KMS-11 (cell line): ENCODE measurements around the gene EEA1.

Experiments
- H2AFZ ChIP-seq: fragments of 200-600 bp; sonication (generic); 2 replicates; pipeline ENCODE4 v1.6.1; 2016; ENCODE audit warnings: antibody characterized with exemption, mixed run types, low read depth
- H3K27ac ChIP-seq: fragments of 200-600 bp; sonication (generic); 2 replicates; pipeline ENCODE4 v1.6.1; 2016; ENCODE audit warnings: mild to moderate bottlenecking, mixed run types
- H3K27me3 ChIP-seq: fragments of 200-600 bp; sonication (generic); 2 replicates; pipeline ENCODE4 v1.6.1; 2017; ENCODE audit warnings: mild to moderate bottlenecking, low read depth, mixed run types, moderate library complexity; ENCODE audit not compliant: insufficient read depth
- H3K36me3 ChIP-seq: fragments of 200-600 bp; sonication (generic); 2 replicates; pipeline ENCODE4 v1.6.1; 2017; ENCODE audit warnings: mild to moderate bottlenecking, mixed run types; ENCODE audit not compliant: insufficient read depth
- H3K4me1 ChIP-seq: fragments of 200-600 bp; sonication (generic); 2 replicates; pipeline ENCODE4 v1.6.1; 2016; ENCODE audit warnings: mild to moderate bottlenecking, low read depth, mixed run types; ENCODE audit not compliant: poor library complexity, severe bottlenecking
- H3K4me2 ChIP-seq: fragments of 200-600 bp; sonication (generic); 2 replicates; pipeline ENCODE4 v1.7.0; 2016; ENCODE audit warnings: mild to moderate bottlenecking, mixed run types
- H3K4me3 ChIP-seq: fragments of 200-600 bp; sonication (generic); IDR thresholded peaks from 2 replicates; pipeline ENCODE4 v1.6.1; 2017; ENCODE audit warnings: low read depth, low read length, mixed read lengths; ENCODE audit not compliant: insufficient read depth
- H3K79me2 ChIP-seq: fragments of 200-600 bp; sonication (generic); 2 replicates; pipeline ENCODE4 v1.6.1; 2016; ENCODE audit warnings: low read depth, mixed run types; ENCODE audit not compliant: insufficient read depth
- H3K9ac ChIP-seq: fragments of 200-600 bp; sonication (generic); 2 replicates; pipeline ENCODE4 v1.6.1; 2016; ENCODE audit warnings: mild to moderate bottlenecking, mixed run types
- H4K20me1 ChIP-seq: fragments of 200-600 bp; sonication (generic); 2 replicates; pipeline ENCODE4 v1.6.1; 2016; ENCODE audit warnings: mild to moderate bottlenecking, mixed run types; ENCODE audit not compliant: insufficient read depth
- CTCF ChIP-seq: fragments of 200-600 bp; sonication (generic); conservative IDR thresholded peaks from 2 replicates; pipeline ENCODE4 v1.6.1; 2017; ENCODE audit warnings: low read depth, mild to moderate bottlenecking, antibody characterized with exemption, low read length, moderate library complexity, mixed read lengths

EEA1 gene

GRCh38 chr12:92938018-92938417, 8.9 kb upstream of the EEA1 start:
- Histone ChIP-seq H3K4me3 (no peak overlapping the region), H3K4me2 (no peak overlapping the region), H3K36me3 (no peaks in the 10 kb centered on the region), H3K79me2 (no peaks in the 10 kb centered on the region), H3K27me3 (no peaks in the 10 kb centered on the region), H3K27ac (no peak overlapping the region), H4K20me1 (no peaks in the 10 kb centered on the region), H2AFZ (no peak overlapping the region), H3K9ac (no peak overlapping the region), H3K4me1 (peaks cover 5% of the 10 kb centered on the region)
- TF ChIP-seq CTCF = no peak

GRCh38 chr12:92933606-92934005, 4.5 kb upstream of the EEA1 start:
- H3K4me3 ChIP-seq = no peak overlapping the region
- no peaks in the 10 kb centered on the region for H4K20me1 ChIP-seq
- no peaks in the 10 kb centered on the region for H3K79me2 ChIP-seq
- H2AFZ ChIP-seq = no peak overlapping the region
- no peak for TF ChIP-seq CTCF
- H3K9ac ChIP-seq = no peak overlapping the region
- H3K36me3 ChIP-seq = no peaks in the 10 kb centered on the region
- no peak overlapping the region for H3K27ac ChIP-seq
- H3K4me2 ChIP-seq = no peak overlapping the region
- H3K27me3 ChIP-seq = no peaks in the 10 kb centered on the region
- peaks cover 8% of the 10 kb centered on the region for H3K4me1 ChIP-seq

GRCh38 chr12:92930421-92930820, 1.3 kb upstream of the EEA1 start:
- no peaks in the 10 kb centered on the region; the same call in 1 of the 2 replicates for H4K20me1 ChIP-seq
- TF ChIP-seq CTCF = no peak
- H3K27me3 ChIP-seq = no peaks in the 10 kb centered on the region
- H3K79me2 ChIP-seq = peaks cover 18% of the 10 kb centered on the region; the same call in 1 of the 2 replicates
- peak overlapping the region; percentile 80 for H2AFZ ChIP-seq
- no peak overlapping the region for H3K4me3 ChIP-seq
- peaks cover 34% of the 10 kb centered on the region for H3K4me1 ChIP-seq
- H3K4me2 ChIP-seq = peak overlapping the region; percentile 90
- H3K27ac ChIP-seq = peak overlapping the region; percentile 89; the same call in 1 of the 2 replicates
- H3K9ac ChIP-seq = peak overlapping the region; percentile 88; the same call in 1 of the 2 replicates
- no peaks in the 10 kb centered on the region for H3K36me3 ChIP-seq

GRCh38 chr12:92929983-92930382, 888 bp upstream of the EEA1 start:
- H3K4me1 ChIP-seq = peaks cover 35% of the 10 kb centered on the region

More at GRCh38 chr12:92929983-92930382, 888 bp upstream of the EEA1 start:
- H3K4me2 ChIP-seq = peak overlapping the region; percentile 90
- H3K27ac ChIP-seq = peak overlapping the region; percentile 89
- H3K36me3 ChIP-seq = no peaks in the 10 kb centered on the region
- H3K4me3 ChIP-seq = no peak overlapping the region
- H2AFZ ChIP-seq = peak overlapping the region; percentile 80
- no peaks in the 10 kb centered on the region for H3K27me3 ChIP-seq
- no peak for TF ChIP-seq CTCF
- peaks cover 20% of the 10 kb centered on the region; the same call in 1 of the 2 replicates for H3K79me2 ChIP-seq
- no peaks in the 10 kb centered on the region; the same call in 1 of the 2 replicates for H4K20me1 ChIP-seq
- peak overlapping the region; percentile 88 for H3K9ac ChIP-seq
